Measurements from ENCODE around the gene CARD19. TPM values are rescaled to one million over a fixed set of nuclear protein-coding genes. Genes with fewer than 3 reads are reported as not detected.
A peak's percentile ranks its signal among the peaks of the same experiment; 100 is the strongest.

CARD19 gene
- total and polyA plus RNA-seq, 4 donors: 47.7 to 92.3 (median 65.3) TPM

GRCh38 chr9:93118863-93119702, 23.1 kb downstream of the CARD19 start:
- no peak for ATAC-seq (ENCODE audit: low FRiP score)
- WGBS, 2 donors: 81 to 86% methylated on average over 12 of the region's 12 CpGs
- Histone ChIP-seq H3K27me3 (ENCODE audit: control insufficient read depth in 1 of 2, insufficient read depth in 2 of 2, low read length in 1 of 2) (no peaks in the 10 kb centered on the region), H3K4me1 (ENCODE audit: control insufficient read depth in 1 of 2, insufficient read depth in 2 of 2, low read length in 2 of 2) (no peaks in the 10 kb centered on the region), H3K36me3 (ENCODE audit: control insufficient read depth in 1 of 2, insufficient read depth in 2 of 2, low read length in 1 of 2) (peaks cover 0 to 4% of the 10 kb centered on the region in 2 donors), H3K4me3 (ENCODE audit: low read length in 2 of 2) (no peak overlapping the region), H3K9me3 (ENCODE audit: control insufficient read depth, low read length) (no peaks in the 10 kb centered on the region), H3K27ac (ENCODE audit: low read depth in 1 of 2, low read length in 2 of 2) (peak overlapping the region in 1 of 2 donors; percentile 2)
- intact Hi-C loops (cut with DNase I): no loop called here
- peak; percentile 53 to 69 for DNase-seq

- H3K27ac ChIP-seq (ENCODE audit: low read depth in 1 of 2, low read length in 2 of 2): peak overlapping the region in 1 of 2 donors; percentile 2
- DNase-seq (no peak), ATAC-seq (ENCODE audit: low FRiP score) (no peak)
- H3K36me3 ChIP-seq (ENCODE audit: control insufficient read depth in 1 of 2, insufficient read depth in 2 of 2, low read length in 1 of 2): peaks cover 0 to 6% of the 10 kb centered on the region in 2 donors
- H3K4me3 ChIP-seq (ENCODE audit: low read length in 2 of 2): no peak overlapping the region
- H3K27me3 ChIP-seq (ENCODE audit: control insufficient read depth in 1 of 2, insufficient read depth in 2 of 2, low read length in 1 of 2): no peaks in the 10 kb centered on the region
- WGBS, 2 donors: 57 to 63% methylated on average over 5 of the region's 5 CpGs
- H3K9me3 ChIP-seq (ENCODE audit: control insufficient read depth, low read length): no peaks in the 10 kb centered on the region
- no peaks in the 10 kb centered on the region for H3K4me1 ChIP-seq (ENCODE audit: control insufficient read depth in 1 of 2, insufficient read depth in 2 of 2, low read length in 2 of 2)
- intact Hi-C loops (cut with DNase I): no loop called here
These were observed 23.6 kb downstream of the CARD19 start for GRCh38 chr9:93119703-93119952.

GRCh38 chr9:93119953-93120845, 24.2 kb downstream of the CARD19 start:
- ATAC-seq (ENCODE audit: low FRiP score) (peak; percentile 90), DNase-seq (peak; percentile 98)
- Histone ChIP-seq H3K36me3 (ENCODE audit: control insufficient read depth in 1 of 2, insufficient read depth in 2 of 2, low read length in 1 of 2) (peaks cover 0 to 7% of the 10 kb centered on the region in 2 donors), H3K27ac (ENCODE audit: low read depth in 1 of 2, low read length in 2 of 2) (peak overlapping the region in 1 of 2 donors; percentile 58), H3K27me3 (ENCODE audit: control insufficient read depth in 1 of 2, insufficient read depth in 2 of 2, low read length in 1 of 2) (no peaks in the 10 kb centered on the region), H3K4me1 (ENCODE audit: control insufficient read depth in 1 of 2, insufficient read depth in 2 of 2, low read length in 2 of 2) (no peaks in the 10 kb centered on the region), H3K9me3 (ENCODE audit: control insufficient read depth, low read length) (no peaks in the 10 kb centered on the region), H3K4me3 (ENCODE audit: low read length in 2 of 2) (no peak overlapping the region)
- 26% methylated on average over 23 of the region's 23 CpGs for WGBS, 2 donors
- intact Hi-C loops (cut with DNase I): no loop called here

GRCh38 chr9:93120846-93121315, 24.9 kb downstream of the CARD19 start:
- intact Hi-C loops (cut with DNase I): no loop called here
- DNase-seq (peak; percentile 55 to 61), ATAC-seq (ENCODE audit: low FRiP score) (no peak)
- Histone ChIP-seq H3K4me1 (ENCODE audit: control insufficient read depth in 1 of 2, insufficient read depth in 2 of 2, low read length in 2 of 2) (no peaks in the 10 kb centered on the region), H3K27ac (ENCODE audit: low read depth in 1 of 2, low read length in 2 of 2) (no peak overlapping the region), H3K4me3 (ENCODE audit: low read length in 2 of 2) (no peak overlapping the region), H3K9me3 (ENCODE audit: control insufficient read depth, low read length) (no peaks in the 10 kb centered on the region), H3K27me3 (ENCODE audit: control insufficient read depth in 1 of 2, insufficient read depth in 2 of 2, low read length in 1 of 2) (no peaks in the 10 kb centered on the region), H3K36me3 (ENCODE audit: control insufficient read depth in 1 of 2, insufficient read depth in 2 of 2, low read length in 1 of 2) (peaks cover 0 to 7% of the 10 kb centered on the region in 2 donors)
- 91 to 92% methylated on average over 11 of the region's 11 CpGs for WGBS, 2 donors

GRCh38 chr9:93121316-93122241, 25.6 kb downstream of the CARD19 start:
- peak; percentile 51 to 63 for DNase-seq
- intact Hi-C loops (cut with DNase I): no loop called here
- Histone ChIP-seq H3K4me1 (ENCODE audit: control insufficient read depth in 1 of 2, insufficient read depth in 2 of 2, low read length in 2 of 2) (no peaks in the 10 kb centered on the region), H3K27ac (ENCODE audit: low read depth in 1 of 2, low read length in 2 of 2) (no peak overlapping the region), H3K36me3 (ENCODE audit: control insufficient read depth in 1 of 2, insufficient read depth in 2 of 2, low read length in 1 of 2) (peaks cover 0 to 7% of the 10 kb centered on the region in 2 donors), H3K9me3 (ENCODE audit: control insufficient read depth, low read length) (no peaks in the 10 kb centered on the region), H3K4me3 (ENCODE audit: low read length in 2 of 2) (no peak overlapping the region), H3K27me3 (ENCODE audit: control insufficient read depth in 1 of 2, insufficient read depth in 2 of 2, low read length in 1 of 2) (no peaks in the 10 kb centered on the region)
- ATAC-seq (ENCODE audit: low FRiP score): no peak
- 81 to 88% methylated on average over 20 of the region's 20 CpGs for WGBS, 2 donors

- ATAC-seq (ENCODE audit: low FRiP score) (no peak), DNase-seq (peak; percentile 46 to 76)
- Histone ChIP-seq H3K9me3 (ENCODE audit: control insufficient read depth, low read length) (no peaks in the 10 kb centered on the region), H3K27me3 (ENCODE audit: control insufficient read depth in 1 of 2, insufficient read depth in 2 of 2, low read length in 1 of 2) (no peaks in the 10 kb centered on the region), H3K4me3 (ENCODE audit: low read length in 2 of 2) (no peak overlapping the region), H3K4me1 (ENCODE audit: control insufficient read depth in 1 of 2, insufficient read depth in 2 of 2, low read length in 2 of 2) (no peaks in the 10 kb centered on the region), H3K36me3 (ENCODE audit: control insufficient read depth in 1 of 2, insufficient read depth in 2 of 2, low read length in 1 of 2) (peaks cover 0 to 7% of the 10 kb centered on the region in 2 donors), H3K27ac (ENCODE audit: low read depth in 1 of 2, low read length in 2 of 2) (no peak overlapping the region)
- 86 to 90% methylated on average over 14 of the region's 14 CpGs for WGBS, 2 donors
- intact Hi-C loops (cut with DNase I): no loop called here
These were observed 26.8 kb downstream of the CARD19 start for GRCh38 chr9:93122721-93123221.

GRCh38 chr9:93123561-93124283, 27.7 kb downstream of the CARD19 start:
- no peak for ATAC-seq (ENCODE audit: low FRiP score)
- H3K27ac ChIP-seq (ENCODE audit: low read depth in 1 of 2, low read length in 2 of 2): no peak overlapping the region
- H3K4me3 ChIP-seq (ENCODE audit: low read length in 2 of 2): no peak overlapping the region
- intact Hi-C loops (cut with DNase I): no loop called here
- H3K9me3 ChIP-seq (ENCODE audit: control insufficient read depth, low read length): no peaks in the 10 kb centered on the region
- peaks cover 0 to 7% of the 10 kb centered on the region in 2 donors for H3K36me3 ChIP-seq (ENCODE audit: control insufficient read depth in 1 of 2, insufficient read depth in 2 of 2, low read length in 1 of 2)
- no peaks in the 10 kb centered on the region for H3K4me1 ChIP-seq (ENCODE audit: control insufficient read depth in 1 of 2, insufficient read depth in 2 of 2, low read length in 2 of 2)
- H3K27me3 ChIP-seq (ENCODE audit: control insufficient read depth in 1 of 2, insufficient read depth in 2 of 2, low read length in 1 of 2): no peaks in the 10 kb centered on the region
- DNase-seq: peak; percentile 36 to 66
- 83 to 84% methylated on average over 14 of the region's 14 CpGs for WGBS, 2 donors

Data from aorta (tissue), 5 donors.